Sigmoid colon (tissue), 7 donors: Measurements from ENCODE around the gene ATG2A. TPM values are rescaled to one million over a fixed set of nuclear protein-coding genes. Genes with fewer than 3 reads are reported as not detected.

Source experiments
- DNase-seq: peaks from one replicate; pipeline ENCODE4 v3.0.0-alpha.2; 2019
- H3K27ac ChIP-seq, 4 donors: fragments of 200-600 bp; sonication (generic); one replicate each; pipeline ENCODE4 v1.5.1; 2016 to 2019; ENCODE audit warnings: mild to moderate bottlenecking in 1 of 4
- H3K27me3 ChIP-seq, 3 donors: fragments of 200-600 bp; sonication (generic); one replicate each; pipeline ENCODE4 v1.5.1; 2019; ENCODE audit warnings: mild to moderate bottlenecking in 1 of 3
- H3K36me3 ChIP-seq, 4 donors: fragments of 200-600 bp; sonication (generic); one replicate each; pipeline ENCODE4 v1.5.1; 2016 to 2019
- H3K4me1 ChIP-seq, 4 donors: fragments of 200-600 bp; sonication (generic); one replicate each; pipeline ENCODE4 v1.5.1; 2017 to 2019
- H3K4me3 ChIP-seq, 4 donors: fragments of 200-600 bp; sonication (generic); one replicate each; pipeline ENCODE4 v1.5.1; 2017 to 2019; ENCODE audit warnings: mild to moderate bottlenecking in 2 of 4, moderate library complexity in 1 of 4
- H3K9me3 ChIP-seq, 4 donors: fragments of 200-600 bp in 3 of 4; sonication (generic) in 3 of 4; one replicate each; pipeline versions ENCODE4 v1.5.1 to v1.6.1; 2013 to 2019
- CTCF ChIP-seq, 4 experiments: fragments of 450-650 bp in 3 of 4; fragments of 200-600 bp in 1 of 4; IDR thresholded peaks; one replicate each; pipeline ENCODE4 v1.5.1; 2016 to 2019; ENCODE audit warnings: antibody characterized with exemption in 4 of 4, mild to moderate bottlenecking in 3 of 4, moderate library complexity in 2 of 4
- EP300 ChIP-seq, 4 donors: sonication (generic); formaldehyde crosslinking; IDR thresholded peaks; one replicate each; pipeline ENCODE4 v1.6.1; 2017; ENCODE audit warnings: antibody characterized with exemption in 4 of 4
- POLR2A ChIP-seq, 2 donors: fragments of 450-650 bp; IDR thresholded peaks; one replicate each; pipeline ENCODE4 v1.6.1; 2016; ENCODE audit warnings: antibody characterized with exemption in 2 of 2, mild to moderate bottlenecking in 2 of 2, moderate library complexity in 2 of 2
- POLR2AphosphoS5 ChIP-seq, 4 donors: sonication (generic); formaldehyde crosslinking; IDR thresholded peaks; one replicate each; pipeline ENCODE4 v1.6.1; 2017; ENCODE audit warnings: antibody characterized with exemption in 4 of 4
- WGBS, 2 donors: extraction: QIAGEN DNeasy Blood & Tissue Kit; methylation state at CpG; one replicate each; pipeline ENCODE4 v1.1.7; 2013; 5-methylcytosine and 5-hydroxymethylcytosine counted together
- intact Hi-C: fragments of 100-400 bp; cut with DNase I; formaldehyde crosslinking; loops from one replicate; pipeline ENCODE4 v1.15.1; 2023
- polyA plus RNA-seq, 3 donors: library from polyadenylated mRNA; stranded (reverse); fragments of 200-250 nt; gene quantifications; one replicate each; pipeline ENCODE4 v1.2.3, GENCODE V29; 2013
- total RNA-seq, 4 donors: library from RNA; depleted of rRNA; stranded (reverse); fragments of >200 nt; gene quantifications; one replicate each; pipeline ENCODE4 v1.1.0, GENCODE V29; 2016
- donor health status: healthy with polysubstance abuse.
- donor health status: Bipolar disorder and iron deficiency.
- donor health status: healthy.

Gene ATG2A
- total and polyA plus RNA-seq, 7 donors: 12.1 to 27.6 (median 14.5) TPM

DNA sequence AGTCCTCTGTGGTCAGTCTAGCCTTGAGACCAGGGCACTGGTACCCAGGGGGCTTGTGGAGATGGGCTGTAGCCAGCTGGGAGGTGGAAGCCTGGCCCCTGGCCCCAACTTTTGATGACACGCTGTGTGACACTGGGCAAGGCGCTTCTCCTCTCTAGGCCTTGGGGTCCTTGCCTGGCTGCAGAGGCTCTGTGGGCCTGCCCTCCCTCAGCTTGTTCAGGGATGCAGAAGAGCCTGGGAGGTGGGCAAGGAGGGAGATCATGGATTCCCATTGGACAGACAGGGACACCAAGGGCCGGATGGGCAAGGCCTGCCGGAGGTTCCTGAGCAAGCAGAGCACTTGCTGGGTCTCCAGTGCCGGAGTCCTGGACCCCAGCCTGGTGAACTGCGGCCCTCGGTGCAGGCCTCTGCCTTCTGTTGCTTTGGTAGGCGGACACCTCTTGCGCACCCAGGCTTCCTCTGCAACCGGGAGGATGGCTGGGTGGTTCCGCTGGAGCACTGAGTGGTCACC lies 6.2 kb upstream of the ATG2A start:
- Histone ChIP-seq H3K4me3 (peak overlapping the region in 2 of 4 donors; percentile 64 to 93), H3K4me1 (peaks cover 0 to 29% (median 28%) of the 10 kb centered on the region in 4 donors), H3K9me3 (no peaks in the 10 kb centered on the region), H3K36me3 (peaks cover 0 to 13% (median 10%) of the 10 kb centered on the region in 4 donors), H3K27ac (peak overlapping the region; percentile 89 to 97 (median 94)), H3K27me3 (no peaks in the 10 kb centered on the region)
- WGBS, 2 donors: 93 to 96% methylated on average over 11 of the region's 11 CpGs
- peak; percentile 65 for DNase-seq
- TF ChIP-seq EP300 (IDR thresholded peaks at IDR 0.05) (no peak), POLR2A (IDR thresholded peaks at IDR 0.05) (no peak), CTCF (IDR thresholded peaks at IDR 0.05) (no peak), POLR2AphosphoS5 (IDR thresholded peaks at IDR 0.05) (no peak)
- intact Hi-C loops: no loop called here

DNA sequence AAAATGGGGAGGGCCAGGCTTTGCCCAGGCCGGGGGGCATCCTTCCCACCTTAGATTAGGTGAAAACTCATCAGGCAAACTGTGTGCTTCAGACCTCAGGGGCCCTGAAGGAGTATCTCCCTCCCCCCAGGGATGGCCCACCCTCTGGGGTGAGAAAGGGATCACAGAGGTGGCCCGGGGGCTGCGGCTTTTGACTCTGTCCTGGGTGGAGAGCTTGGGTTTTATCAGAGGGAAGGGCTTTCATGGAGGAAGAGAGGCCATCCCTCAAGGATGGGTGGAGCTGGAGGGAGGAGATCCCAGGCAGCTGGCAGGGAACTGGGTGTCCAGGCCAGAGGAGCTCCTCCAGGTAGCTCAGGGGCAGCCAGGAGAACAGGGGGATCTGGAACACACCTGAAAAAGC lies 4.4 kb upstream of the ATG2A start:
- no peaks in the 10 kb centered on the region for H3K36me3 ChIP-seq
- H3K27me3 ChIP-seq: no peaks in the 10 kb centered on the region
- no peak overlapping the region for H3K27ac ChIP-seq
- 57 to 58% methylated on average over 3 of the region's 3 CpGs for WGBS, 2 donors
- DNase-seq: peak; percentile 49
- H3K9me3 ChIP-seq: no peaks in the 10 kb centered on the region
- TF ChIP-seq EP300 (IDR thresholded peaks at IDR 0.05) (no peak), CTCF (IDR thresholded peaks at IDR 0.05) (no peak), POLR2AphosphoS5 (IDR thresholded peaks at IDR 0.05) (no peak)
- intact Hi-C loops: no loop called here
- H3K4me1 ChIP-seq: peaks cover 0 to 39% (median 32%) of the 10 kb centered on the region in 4 donors
- H3K4me3 ChIP-seq: no peak overlapping the region

- Histone ChIP-seq H3K4me3 (no peak overlapping the region), H3K27ac (no peak overlapping the region), H3K27me3 (no peaks in the 10 kb centered on the region), H3K9me3 (no peaks in the 10 kb centered on the region), H3K36me3 (no peaks in the 10 kb centered on the region), H3K4me1 (peaks cover 0 to 40% (median 31%) of the 10 kb centered on the region in 4 donors)
- peak; percentile 40 for DNase-seq
- intact Hi-C loops: no loop called here
- TF ChIP-seq CTCF (IDR thresholded peaks at IDR 0.05): no peak
- TF ChIP-seq POLR2AphosphoS5 (IDR thresholded peaks at IDR 0.05): no peak
- no peak for TF ChIP-seq EP300 (IDR thresholded peaks at IDR 0.05)
- no peak for TF ChIP-seq POLR2A (IDR thresholded peaks at IDR 0.05)
- WGBS, 2 donors: 81 to 91% methylated on average over 2 of the region's 2 CpGs
These were observed 3.1 kb upstream of the ATG2A start for GRCh38 chr11:64920124-64920523.

DNA sequence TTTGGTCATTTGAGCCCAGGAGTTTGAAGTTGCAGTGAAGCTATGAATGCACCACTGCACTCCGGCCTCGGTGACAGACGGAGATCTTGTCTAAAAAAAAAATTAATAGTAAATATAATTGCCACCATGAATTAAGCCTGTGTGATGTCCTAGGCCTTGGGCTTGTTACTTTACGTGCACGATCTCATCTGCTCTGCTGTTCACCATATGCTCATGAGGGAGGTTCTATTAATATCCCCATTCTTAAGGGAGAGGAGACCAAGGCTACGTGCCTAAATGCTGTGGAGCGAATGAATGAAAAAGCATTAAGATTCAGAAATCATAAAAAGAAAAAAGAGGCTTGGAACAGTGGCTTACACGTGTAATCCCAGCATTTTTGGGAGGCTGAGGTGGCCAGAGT lies 2.6 kb upstream of the ATG2A start:
- WGBS, 2 donors: 89 to 91% methylated on average over 8 of the region's 8 CpGs
- H3K36me3 ChIP-seq: no peaks in the 10 kb centered on the region
- H3K4me3 ChIP-seq: no peak overlapping the region
- H3K9me3 ChIP-seq: no peaks in the 10 kb centered on the region
- intact Hi-C loops: no loop called here
- DNase-seq: peak; percentile 35
- no peak for TF ChIP-seq POLR2AphosphoS5 (IDR thresholded peaks at IDR 0.05)
- peaks cover 0 to 39% (median 35%) of the 10 kb centered on the region in 4 donors for H3K4me1 ChIP-seq
- no peak overlapping the region for H3K27ac ChIP-seq
- no peaks in the 10 kb centered on the region for H3K27me3 ChIP-seq

- Histone ChIP-seq H3K36me3 (peaks cover 4 to 16% (median 12%) of the 10 kb centered on the region in 4 donors), H3K9me3 (no peaks in the 10 kb centered on the region), H3K4me3 (peak overlapping the region; percentile 35 to 90 (median 75)), H3K4me1 (peaks cover 0 to 31% (median 27%) of the 10 kb centered on the region in 4 donors), H3K27me3 (no peaks in the 10 kb centered on the region), H3K27ac (peak overlapping the region; percentile 79 to 86 (median 84))
- intact Hi-C loops: no loop called here
- TF ChIP-seq EP300 (IDR thresholded peaks at IDR 0.05): no peak
- 8 to 21% methylated on average over 4 of the region's 4 CpGs for WGBS, 2 donors
- peak; percentile 60 for DNase-seq
These were observed 1.0 kb upstream of the ATG2A start for GRCh38 chr11:64918017-64918416.

- Histone ChIP-seq H3K4me1 (peaks cover 0 to 31% (median 27%) of the 10 kb centered on the region in 4 donors), H3K4me3 (peak overlapping the region; percentile 35 to 90 (median 75)), H3K27me3 (no peaks in the 10 kb centered on the region), H3K27ac (peak overlapping the region; percentile 79 to 86 (median 84)), H3K36me3 (peaks cover 8 to 19% (median 14%) of the 10 kb centered on the region in 4 donors), H3K9me3 (no peaks in the 10 kb centered on the region)
- no peak for DNase-seq
- TF ChIP-seq POLR2AphosphoS5 (IDR thresholded peaks at IDR 0.05): no peak
- peak in 1 of 2 donors; percentile 46 for TF ChIP-seq POLR2A (IDR thresholded peaks at IDR 0.05)
- no peak for TF ChIP-seq EP300 (IDR thresholded peaks at IDR 0.05)
- no peak for TF ChIP-seq CTCF (IDR thresholded peaks at IDR 0.05)
- WGBS, 2 donors: 3 to 14% methylated on average over 6 of the region's 6 CpGs
- intact Hi-C loops: no loop called here
These were observed 620 bp upstream of the ATG2A start for GRCh38 chr11:64917663-64917995.
